ENCODE measurements around the gene MYLK.

Gene MYLK

DNA sequence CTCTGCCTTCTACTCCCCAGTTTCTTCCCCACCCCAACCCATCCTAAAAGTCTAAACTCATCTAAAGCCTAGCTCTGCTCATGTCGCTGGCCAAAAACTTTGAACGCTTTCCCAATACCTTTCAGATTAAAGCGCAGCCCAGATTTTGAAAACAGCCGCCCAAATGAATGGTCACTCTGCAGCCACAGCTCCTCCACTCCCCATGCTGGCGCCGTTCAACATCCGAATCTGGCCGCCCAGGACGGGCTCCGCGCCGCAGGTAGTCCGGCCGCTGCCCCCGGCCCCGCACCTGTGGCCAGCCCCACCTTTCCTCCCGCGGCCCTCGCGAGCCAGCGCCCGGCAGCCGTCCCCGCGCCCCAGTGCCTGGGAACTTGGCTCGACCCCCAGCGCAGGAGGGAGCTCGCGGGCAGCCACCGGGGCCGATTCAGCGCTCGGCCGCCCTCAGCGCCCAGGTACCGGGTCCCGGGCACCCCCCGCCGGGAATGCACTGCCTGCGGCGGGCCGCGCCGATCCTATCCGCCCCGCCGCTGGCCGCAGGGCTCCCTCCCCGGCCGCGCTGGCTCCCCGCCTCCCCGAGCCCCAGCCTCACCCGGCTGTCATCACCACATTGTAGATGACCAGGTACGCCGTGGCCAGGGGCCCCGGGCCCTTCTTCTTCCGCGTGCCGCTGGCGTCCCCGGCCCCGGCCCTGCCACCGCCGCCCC, 299.7 kb downstream of the MYLK start:
- peak overlapping the region; percentile 92 for H3K4me3 ChIP-seq (ENCODE audit: low read depth, low read length)
- DNase-seq (ENCODE audit: low read depth) = no peak
- TF ChIP-seq, protein P1, sequence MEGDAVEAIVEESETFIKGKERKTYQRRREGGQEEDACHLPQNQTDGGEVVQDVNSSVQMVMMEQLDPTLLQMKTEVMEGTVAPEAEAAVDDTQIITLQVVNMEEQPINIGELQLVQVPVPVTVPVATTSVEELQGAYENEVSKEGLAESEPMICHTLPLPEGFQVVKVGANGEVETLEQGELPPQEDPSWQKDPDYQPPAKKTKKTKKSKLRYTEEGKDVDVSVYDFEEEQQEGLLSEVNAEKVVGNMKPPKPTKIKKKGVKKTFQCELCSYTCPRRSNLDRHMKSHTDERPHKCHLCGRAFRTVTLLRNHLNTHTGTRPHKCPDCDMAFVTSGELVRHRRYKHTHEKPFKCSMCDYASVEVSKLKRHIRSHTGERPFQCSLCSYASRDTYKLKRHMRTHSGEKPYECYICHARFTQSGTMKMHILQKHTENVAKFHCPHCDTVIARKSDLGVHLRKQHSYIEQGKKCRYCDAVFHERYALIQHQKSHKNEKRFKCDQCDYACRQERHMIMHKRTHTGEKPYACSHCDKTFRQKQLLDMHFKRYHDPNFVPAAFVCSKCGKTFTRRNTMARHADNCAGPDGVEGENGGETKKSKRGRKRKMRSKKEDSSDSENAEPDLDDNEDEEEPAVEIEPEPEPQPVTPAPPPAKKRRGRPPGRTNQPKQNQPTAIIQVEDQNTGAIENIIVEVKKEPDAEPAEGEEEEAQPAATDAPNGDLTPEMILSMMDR (IDR thresholded peaks at IDR 0.05; ENCODE audit: insufficient read depth, low read depth, low read length, missing control alignments) = no peak

DNA sequence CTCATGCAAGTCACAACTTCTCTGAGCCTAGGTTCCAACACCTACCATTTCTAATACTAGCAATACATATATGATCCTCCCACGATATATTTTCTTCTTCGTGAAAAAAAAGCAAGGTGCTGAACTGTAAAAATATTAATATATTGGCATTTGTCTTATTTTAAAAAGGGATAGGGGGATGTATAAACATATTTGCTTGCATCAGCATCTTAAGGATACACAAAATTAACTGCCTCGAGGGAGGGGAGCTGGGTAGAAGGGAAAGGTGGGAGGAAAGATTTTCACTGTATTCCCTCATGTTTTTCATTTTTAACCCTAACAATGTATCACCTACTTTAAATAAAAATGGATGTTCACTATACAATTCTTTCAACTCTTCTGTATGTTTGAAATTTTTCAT, 300.6 kb downstream of the MYLK start:
- DNase-seq (ENCODE audit: low read depth) = no peak

DNA sequence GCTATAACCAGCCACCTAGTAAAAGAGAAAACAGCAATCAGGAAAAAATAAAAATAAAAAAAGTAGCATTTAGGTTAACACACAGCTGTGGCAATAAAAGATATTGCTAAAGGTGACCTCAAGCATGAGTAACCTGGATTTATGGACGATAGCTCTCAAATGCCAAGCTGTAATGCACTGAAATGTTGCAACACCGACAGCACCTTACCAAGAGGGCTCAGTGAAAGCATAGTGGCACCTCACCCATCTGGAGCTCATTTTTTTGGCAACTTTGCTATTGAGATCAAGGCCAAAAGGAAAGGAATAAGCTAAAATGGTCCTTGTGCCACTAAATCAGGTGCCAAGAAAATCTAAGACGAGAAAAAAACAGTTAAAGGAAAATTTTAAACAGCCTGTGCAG, 301.8 kb downstream of the MYLK start:
- H3K4me3 ChIP-seq (ENCODE audit: low read depth, low read length) = no peak overlapping the region
- TF ChIP-seq, protein P1 (IDR thresholded peaks at IDR 0.05; ENCODE audit: insufficient read depth, low read depth, low read length, missing control alignments) = no peak
- no peak for DNase-seq (ENCODE audit: low read depth)

More for the DNA sequence above, 300.6 kb downstream of the MYLK start:
- TF ChIP-seq, protein P1 (IDR thresholded peaks at IDR 0.05; ENCODE audit: insufficient read depth, low read depth, low read length, missing control alignments) = no peak
- peak overlapping the region; percentile 92 for H3K4me3 ChIP-seq (ENCODE audit: low read depth, low read length)

DNA sequence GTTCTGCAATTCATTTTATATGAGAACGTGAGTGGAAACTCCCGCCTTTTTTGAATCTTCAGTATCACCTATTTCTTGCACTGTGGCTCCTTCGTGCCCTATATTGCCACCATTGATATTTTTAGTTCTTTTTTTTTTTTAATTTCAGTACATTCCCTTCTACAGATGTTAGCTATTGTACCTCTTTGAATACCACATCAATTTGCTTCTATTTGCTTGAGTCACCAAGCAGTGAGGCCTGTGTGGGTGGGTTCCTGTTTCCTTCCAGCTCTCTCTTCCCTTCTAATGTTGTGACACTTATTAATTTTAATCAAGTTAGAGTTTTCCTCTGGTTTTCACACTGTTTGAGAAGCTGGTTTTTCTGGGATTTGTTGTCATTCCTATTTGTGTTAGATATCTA, 308.0 kb downstream of the MYLK start:
- DNase-seq (ENCODE audit: low read depth) = peak; percentile 18

DNA sequence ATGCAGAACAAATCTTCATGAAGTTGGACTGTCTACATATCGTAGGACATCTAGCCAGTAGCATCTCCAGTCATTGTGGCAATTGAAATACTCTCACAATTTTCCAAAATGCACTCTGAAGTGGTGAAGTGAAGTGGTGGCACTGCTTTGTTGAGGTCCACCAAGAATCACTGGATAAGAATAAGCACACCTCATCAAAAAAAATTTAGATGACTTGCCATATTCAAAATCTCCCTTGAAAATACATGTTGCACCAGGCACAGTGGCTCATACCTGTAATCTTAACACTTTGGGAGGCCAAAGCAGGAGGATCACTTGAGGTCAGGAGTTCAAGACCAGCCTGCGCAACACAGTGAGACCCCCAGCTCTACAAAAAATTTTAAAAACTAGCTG, 312.2 kb downstream of the MYLK start:
- TF ChIP-seq, protein P1 (IDR thresholded peaks at IDR 0.05; ENCODE audit: insufficient read depth, low read depth, low read length, missing control alignments) = no peak
- no peak overlapping the region for H3K4me3 ChIP-seq (ENCODE audit: low read depth, low read length)
- DNase-seq (ENCODE audit: low read depth) = no peak

More for the DNA sequence above, 308.0 kb downstream of the MYLK start:
- TF ChIP-seq, protein P1 (IDR thresholded peaks at IDR 0.05; ENCODE audit: insufficient read depth, low read depth, low read length, missing control alignments) = no peak
- H3K4me3 ChIP-seq (ENCODE audit: low read depth, low read length) = no peak overlapping the region

DNA sequence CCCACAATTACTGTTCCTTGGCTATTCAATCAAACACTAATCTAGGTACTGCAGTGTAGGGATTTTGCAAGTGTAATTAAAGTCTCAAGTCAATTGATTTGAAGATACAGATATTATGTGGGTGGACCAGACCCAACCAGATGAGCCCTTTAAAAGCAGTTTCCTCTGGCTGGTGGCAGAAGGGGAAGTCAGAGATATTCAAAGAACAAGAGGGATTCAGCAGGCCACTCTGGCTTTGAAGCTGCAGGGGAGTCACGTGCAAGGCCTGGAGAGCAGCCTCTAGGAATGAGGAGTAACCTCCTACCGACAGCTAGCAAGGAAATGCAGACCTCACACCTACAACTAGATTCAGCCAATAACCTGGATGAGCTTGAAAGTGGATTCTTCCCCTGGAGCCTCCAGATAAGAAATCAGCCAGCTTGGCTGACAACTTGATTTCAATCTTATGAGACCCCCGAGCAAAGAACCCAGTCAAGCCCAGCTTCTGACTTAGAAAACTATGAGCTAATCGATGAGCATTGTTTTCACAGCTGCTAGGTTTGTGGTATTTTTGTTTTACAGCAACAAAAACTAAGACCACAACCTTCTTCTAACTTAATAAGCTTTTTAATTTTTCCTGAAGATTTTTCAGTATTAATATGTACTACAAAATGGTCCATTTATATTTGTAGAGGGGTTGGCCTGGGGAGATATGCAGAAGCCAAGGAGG, 312.7 kb downstream of the MYLK start:
- DNase-seq (ENCODE audit: low read depth) = no peak
- TF ChIP-seq, protein P1 (IDR thresholded peaks at IDR 0.05; ENCODE audit: insufficient read depth, low read depth, low read length, missing control alignments) = no peak
- no peak overlapping the region for H3K4me3 ChIP-seq (ENCODE audit: low read depth, low read length)

All from GM12865 (cell line).